AML-193 (cell line): ENCODE data around the gene FGFR3.

Experiments
- DNase-seq, 2 experiments: peaks; one replicate each; lab custom pipeline; 2025; lab: John Stamatoyannopoulos, UW

The FGFR3 gene

DNA sequence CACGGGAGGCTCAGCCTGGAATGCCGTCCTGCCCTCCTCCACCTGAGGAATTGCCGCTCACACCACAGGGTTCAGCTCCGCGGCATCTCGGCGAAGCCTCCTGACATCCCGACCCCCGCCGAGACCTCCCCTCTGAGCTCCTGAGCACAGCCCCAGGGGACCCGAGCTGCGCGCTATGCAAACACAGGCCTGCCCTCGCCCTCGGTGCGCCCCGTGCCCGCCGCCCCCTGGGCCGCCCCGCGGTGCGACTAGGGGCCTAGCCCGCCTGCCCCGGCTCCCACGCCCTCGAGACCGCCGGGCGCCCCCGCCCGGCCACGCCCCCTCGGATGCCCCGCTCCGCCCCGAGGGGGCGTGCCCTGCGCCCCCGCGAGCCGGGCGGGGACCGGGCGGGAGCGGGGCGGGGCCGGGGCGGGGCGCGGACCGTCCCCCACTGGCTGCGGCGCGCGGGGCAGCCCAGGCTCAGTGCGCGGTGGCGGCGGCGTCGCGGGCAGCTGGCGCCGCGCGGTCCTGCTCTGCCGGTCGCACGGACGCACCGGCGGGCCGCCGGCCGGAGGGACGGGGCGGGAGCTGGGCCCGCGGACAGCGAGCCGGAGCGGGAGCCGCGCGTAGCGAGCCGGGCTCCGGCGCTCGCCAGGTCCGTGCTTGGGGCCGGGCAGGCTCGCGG lies at the start of gene FGFR3:
Gene FGFR3 (plus strand): TSS at position 462 of the 664 bp plus-strand sequence. CDS start 642 bp downstream, outside the sequence.
- DNase-seq: no peak

DNA sequence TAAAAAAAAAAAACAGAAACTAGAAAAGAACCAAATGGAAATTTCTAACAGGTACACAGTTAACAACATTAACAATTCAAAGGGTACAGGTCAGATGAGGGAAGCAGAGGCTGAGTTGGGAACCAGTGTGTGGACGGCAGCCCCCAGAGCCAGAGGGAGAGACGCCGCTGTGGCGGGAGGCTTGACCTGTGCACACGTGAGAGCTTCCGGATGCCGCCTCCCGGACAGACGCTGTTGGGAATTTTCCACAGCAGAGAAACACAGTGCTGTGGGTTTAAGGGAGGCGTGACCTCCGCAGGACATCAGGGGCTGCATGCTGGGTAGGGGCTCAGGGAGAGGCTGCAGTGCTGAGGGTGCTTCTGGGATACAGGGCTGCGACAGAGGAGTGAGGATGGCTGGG lies 49.5 kb upstream of the FGFR3 start:
- no peak for DNase-seq

DNA sequence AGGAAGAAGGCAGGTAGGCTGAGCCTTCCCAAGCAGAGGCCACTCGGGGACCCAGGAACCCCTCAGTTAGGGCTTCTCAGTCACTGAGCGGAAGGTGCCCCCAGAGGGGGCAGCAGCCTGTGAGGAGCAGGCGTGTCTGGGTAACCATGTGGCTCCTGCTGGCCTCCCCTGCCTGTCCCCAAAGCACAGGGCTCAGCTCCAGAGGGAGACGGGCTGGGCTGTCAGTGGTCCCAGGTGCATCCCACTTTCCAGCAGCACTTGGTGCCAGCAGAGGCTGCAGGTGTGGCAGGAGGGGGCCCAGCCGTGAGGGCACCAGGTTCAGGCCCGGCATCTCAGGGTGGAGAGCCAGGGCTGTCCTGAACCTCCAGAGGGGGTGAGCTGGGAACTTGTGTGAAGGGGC lies 49.1 kb upstream of the FGFR3 start:
- no peak for DNase-seq

DNA sequence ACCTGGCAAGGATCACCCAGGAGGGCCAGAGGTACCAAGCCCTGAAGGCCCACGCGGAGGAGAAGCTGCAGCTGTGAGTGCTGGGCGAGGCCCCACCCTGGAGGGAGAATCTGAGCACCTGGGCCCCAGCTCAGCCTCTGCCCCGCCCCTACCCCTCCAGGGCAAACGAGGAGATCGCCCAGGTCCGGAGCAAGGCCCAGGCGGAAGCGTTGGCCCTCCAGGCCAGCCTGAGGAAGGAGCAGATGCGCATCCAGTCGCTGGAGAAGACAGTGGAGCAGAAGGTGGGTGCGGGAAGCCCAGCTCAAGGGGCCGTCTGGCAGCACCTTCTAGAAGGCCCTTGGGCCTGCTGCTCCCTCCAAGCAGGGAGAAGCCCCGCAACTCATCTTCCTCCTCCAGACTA lies 48.5 kb upstream of the FGFR3 start:
- DNase-seq: no peak

DNA sequence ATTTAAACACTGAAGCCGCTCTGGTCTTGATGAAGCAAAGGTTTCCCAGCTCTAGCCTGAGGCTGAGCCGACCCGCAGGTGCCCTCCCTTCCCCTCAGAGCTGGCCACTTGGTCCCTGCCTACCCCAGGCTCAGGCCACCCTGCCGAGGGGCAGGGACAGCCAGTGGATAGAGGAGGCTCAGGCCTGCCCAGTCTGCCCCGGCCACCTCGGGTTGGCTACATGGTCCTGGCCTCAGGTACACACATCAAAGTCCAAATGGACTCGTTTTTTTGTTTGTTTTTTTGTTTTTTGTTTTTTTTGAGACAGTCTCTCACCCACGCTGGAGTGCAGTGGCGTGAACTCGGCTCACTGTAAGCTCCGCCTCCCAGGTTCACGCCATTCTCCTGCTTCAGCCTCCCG lies 47.9 kb upstream of the FGFR3 start:
- no peak for DNase-seq

DNA sequence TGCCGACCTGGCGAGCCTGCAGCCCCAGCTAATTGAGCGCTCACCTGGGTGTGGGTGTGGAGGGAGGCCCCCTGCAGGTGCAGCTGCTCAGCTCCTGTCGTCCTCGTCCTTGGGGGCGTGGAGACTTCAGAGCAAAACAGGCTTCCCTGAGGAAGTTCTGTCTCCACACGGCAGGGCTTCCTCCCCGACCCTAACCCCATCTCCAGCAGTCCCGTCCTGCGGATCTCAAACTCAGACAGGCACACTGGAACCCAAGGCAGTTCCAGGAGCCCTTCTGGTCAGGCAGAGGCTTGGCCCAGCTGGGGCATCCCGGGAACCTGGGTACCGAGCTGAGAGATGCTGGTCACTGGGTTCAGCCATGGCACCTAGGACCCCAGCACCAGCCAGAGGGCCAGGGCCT lies 47.4 kb upstream of the FGFR3 start:
- no peak for DNase-seq

DNA sequence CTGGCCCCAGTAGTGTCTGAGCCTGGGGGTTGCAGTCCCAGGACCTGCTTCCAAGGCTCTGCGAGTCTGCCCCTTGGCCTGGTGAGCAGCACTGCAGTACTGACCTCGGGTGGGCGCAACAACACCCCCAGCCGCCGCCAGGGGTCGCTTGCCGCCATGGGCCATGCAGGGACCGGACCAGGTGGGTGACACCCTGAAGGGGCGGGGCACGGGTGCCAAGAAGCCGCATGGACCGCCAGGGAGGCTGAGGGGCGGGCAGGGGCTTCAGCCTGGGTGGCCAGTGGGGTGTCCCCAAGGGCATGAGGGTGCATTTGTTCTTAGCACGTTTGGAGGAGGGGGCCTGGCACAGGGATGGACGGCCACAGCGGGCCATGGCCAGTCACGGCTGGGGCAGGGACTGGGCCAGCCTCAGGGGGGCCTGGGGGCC lies 46.8 kb upstream of the FGFR3 start:
- peak; percentile 44 to 67 for DNase-seq

DNA sequence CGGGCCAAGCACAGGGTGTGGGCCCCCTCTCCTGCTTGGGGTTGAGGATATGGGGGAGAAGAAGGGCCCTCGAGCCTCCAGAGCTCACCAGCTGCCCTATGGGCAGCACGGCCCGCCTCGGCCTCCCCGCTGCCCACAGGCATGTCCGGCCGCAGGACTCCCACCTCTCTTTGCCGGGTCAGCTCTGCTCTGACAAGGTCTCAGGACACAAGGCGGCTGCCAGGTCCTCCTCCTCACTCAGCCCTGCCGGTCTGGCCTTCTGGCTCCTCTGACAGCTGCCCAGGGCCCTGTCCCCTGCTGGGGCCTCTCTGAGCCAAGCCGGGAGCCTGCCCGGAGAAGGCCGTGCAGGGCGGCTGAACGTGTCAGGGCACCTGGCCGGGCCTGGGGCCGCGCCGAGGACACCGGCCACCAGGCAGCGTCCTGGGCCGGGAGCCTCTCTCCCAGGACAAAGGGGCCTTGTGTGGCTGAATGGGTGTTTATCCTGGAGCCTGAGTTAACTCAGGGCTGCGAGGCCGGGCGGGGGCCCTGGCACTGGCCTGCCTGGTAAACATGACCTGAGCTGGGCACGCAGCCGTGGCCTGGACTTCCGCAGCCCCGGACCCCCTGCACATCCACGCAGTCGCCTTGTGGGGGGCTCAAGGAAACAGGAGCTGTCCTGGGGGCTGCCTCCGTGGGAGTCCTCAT lies 46.0 kb upstream of the FGFR3 start:
- DNase-seq: no peak

DNA sequence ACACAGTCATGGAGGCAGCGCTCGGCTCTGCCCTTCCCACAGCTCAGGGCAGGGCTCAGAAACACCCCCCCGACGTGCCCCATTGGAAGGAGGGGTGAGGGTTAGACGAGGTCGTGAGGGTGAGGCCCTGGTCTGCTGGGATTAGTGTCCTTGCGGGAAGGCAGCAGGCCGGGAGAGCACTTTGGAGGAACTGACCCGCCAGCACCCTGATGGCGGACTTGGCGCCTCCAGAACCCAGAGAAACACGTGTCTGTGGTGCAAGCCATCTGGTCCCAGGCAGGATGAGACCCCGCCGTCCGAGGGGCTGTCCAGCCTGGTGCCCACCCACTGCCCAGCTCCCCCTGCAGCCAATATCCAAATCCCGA lies 45.5 kb upstream of the FGFR3 start:
- no peak for DNase-seq

DNA sequence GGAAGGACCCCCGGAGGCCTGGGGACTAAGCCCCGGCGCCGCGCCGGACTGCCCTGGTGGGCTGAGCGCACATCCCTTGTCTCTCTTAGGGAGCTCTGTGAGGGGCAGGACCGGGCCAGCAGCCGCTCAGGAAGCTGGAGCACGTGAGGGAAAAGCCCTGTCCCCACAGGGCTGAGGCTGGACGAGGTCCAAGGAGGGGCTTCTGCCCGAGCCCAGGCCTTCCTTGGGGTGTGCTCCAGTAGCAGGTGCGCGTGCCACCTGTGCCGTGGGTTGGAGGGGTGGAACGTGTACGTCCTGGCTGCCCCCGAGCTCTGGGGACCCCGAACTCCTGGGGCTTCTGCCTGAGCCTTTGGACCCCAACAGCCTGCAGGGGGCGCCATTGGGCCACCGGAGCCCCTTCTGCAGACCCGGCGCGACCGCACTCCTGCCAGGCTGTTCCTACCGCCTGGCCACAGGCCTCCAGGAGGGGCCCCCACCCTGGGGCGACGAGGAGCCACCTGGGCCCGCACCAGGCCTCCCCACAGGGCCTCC lies 44.6 kb upstream of the FGFR3 start:
- DNase-seq: peak; percentile 41 to 53

DNA sequence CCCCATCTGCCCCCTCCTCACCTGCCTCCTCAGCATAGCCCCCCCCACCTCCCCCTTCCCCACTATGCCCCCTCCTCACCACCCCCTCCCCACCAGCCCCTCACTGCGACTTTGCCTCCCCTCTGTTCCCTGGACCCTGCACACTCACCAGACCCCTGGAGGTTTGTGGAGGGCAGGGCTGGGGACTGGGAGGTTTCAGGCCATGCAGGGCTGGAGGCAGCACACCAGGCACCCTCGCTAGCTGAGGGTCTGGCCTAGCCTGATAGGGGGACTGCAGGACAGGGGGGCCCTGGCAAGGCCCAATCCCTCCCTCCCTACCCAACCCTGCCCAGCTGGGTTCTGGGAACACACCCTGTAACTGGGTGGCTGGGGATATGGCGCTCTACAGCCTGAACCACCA lies 43.7 kb upstream of the FGFR3 start:
- DNase-seq: no peak

DNA sequence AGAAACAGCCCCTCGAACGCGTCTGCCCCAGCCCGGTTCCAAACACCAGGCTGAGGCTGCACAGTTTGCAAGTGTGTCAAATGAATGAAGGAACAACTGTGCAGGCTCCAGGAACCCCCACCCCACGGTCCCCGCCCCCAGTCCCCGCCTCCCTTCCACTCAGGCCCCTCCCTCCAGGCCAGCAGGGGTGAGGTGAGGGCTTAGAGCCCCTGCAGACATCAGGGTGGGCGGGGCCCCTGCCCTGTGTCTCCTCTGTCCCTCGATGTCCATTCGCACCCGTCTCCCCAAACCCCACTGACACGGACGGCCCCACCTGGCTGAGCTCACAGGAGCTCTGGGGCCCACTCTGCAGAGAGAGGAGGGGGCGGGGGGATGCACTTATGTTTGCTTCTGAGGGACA lies 43.3 kb upstream of the FGFR3 start:
- no peak for DNase-seq

DNA sequence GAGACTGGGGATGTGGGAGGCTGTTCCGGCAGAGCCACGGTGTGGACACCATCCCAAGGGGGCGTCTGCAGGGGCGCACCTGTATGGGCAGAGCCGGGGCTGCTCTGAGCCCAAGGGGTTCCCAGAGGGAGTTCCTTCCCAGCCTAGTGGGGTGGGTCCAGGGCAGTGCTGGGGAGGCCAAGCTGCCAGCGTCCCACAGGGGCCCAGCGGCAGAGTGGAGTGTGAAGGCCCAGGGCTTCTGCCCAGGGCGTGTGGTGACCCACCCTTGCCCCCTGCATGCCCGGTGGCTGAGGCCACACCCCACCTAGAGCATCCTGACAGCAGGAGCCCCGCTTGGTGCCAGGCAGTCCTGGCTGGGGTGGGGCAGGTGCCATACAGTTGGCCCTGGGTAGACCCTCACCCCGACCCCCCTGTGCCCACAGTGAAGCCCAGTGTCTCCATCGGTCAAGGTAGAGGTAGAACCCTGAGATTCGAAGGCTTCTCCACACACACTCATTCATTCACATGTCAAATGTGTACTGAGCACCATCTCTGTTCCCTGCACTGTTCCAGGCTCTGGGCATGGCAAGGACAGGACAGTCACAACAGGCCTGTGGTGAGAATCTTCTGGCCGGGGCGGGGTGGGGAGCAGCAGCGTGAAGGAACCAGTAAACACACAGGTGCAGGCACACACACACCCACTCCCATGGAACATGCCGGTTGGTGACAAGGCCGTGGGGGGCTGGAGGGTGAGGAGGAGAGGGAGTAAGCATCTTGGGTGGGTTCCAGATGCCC lies 42.5 kb upstream of the FGFR3 start:
- DNase-seq: no peak

DNA sequence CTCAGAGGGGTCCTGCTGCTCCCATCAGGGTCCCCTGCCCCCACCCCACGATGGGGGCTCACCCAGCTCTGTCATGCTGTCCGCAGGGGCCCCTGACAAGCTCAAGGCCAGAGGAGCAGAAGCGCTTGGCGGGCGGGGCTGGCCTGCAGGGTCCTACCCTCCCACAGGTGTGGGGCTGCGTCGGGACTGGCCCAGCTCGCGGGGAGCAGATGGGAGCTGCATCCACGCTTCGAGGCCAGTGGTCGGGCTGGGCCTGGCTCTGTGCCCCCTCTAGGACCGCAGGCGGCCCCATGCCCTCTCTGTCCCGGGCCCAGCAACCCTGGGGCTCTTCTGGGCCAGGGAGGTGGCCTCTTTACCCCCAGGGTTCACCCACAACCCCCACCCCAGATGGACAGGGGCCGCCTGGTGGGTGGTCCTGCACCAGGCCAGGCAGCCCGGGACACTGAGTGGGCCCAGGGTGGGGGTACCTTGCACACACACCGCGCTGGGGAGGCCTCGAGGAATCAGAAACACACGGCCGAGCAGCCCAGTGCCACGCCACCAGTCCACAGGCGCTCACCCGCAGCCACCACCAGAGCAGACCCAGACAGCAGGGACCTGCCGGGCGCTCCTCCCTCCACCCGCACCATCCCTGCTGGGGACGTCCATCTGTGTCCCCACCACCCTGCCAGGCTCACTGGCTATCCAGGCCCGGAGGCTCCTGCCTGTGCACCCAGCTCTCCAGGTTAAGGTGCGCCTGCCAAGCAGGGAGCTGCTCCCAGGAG lies 41.8 kb upstream of the FGFR3 start:
- no peak for DNase-seq

DNA sequence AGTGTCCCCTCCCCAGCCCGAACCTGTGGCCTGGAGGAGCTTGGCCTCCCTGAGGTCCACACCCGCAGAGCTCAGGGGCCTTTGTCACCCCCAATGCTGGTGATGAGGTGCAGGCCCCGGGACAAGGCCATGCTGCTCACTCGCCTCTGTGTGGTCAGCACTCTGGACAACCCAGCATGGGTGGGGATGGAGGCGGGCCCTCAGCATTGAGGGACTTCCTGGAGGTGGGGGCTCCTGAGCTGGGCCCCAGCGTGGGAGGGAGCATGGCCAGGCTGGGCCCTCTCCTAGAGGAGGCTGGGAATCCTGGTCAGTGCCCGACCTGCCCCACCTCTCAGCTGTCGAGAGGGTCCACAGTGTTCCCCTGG lies 41.2 kb upstream of the FGFR3 start:
- DNase-seq: no peak

DNA sequence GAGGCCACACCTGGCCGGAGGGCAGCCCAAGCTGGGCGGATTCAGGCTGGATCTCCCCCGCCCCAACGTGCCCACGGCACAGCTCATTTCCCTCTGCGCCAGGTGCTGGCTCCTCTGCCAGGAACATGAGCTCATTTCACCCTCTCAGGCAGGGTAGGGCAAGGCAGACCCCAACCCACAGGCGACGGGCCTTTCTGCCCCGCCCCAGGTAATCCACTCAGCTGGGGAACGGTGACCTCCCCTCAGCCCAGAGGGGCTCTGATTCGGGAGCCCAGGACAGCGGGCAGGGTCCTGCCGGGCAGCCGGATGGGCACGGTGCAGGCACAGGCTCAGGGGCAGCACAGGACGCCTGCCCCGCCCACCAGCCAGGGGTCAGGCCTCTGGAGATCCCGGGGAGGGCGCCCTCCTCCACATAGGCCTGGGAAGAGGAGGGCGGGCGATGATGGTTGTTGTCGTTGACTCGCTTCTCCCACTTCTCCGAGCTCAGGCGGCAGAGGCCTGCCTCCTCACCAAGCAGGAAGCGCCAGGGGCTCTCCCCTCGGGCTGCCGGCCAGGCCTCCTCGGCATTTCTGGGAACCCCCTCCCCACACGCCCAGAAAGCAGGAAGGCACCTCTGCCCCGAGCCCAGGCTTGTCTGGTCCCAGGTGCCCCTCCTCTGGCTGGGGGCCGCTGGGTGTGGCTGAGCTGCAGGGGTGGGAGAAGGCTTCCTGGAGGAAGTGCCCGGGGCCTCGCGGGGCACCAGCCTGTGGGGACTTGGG lies 40.6 kb upstream of the FGFR3 start:
- DNase-seq: no peak

DNA sequence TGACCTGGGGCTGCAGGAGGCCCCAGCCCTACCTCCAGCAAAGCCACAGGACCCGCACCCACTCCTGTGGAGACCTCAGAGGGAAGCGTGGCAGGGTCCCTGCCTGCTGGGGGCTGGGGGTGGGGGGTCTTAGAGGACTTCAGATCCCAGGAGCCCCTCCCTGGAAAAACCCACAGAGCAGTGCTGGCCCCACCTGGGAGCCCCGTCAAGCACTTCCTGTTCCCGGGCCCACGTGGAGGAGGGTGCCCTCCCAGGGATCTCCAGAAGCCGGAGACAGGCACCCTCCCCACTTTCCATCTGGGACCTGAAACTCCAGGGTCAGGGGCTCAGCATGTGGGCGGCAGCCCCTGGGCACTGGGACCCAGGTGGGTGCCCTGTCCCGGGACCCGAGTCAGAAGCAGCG lies 39.8 kb upstream of the FGFR3 start:
- no peak for DNase-seq

DNA sequence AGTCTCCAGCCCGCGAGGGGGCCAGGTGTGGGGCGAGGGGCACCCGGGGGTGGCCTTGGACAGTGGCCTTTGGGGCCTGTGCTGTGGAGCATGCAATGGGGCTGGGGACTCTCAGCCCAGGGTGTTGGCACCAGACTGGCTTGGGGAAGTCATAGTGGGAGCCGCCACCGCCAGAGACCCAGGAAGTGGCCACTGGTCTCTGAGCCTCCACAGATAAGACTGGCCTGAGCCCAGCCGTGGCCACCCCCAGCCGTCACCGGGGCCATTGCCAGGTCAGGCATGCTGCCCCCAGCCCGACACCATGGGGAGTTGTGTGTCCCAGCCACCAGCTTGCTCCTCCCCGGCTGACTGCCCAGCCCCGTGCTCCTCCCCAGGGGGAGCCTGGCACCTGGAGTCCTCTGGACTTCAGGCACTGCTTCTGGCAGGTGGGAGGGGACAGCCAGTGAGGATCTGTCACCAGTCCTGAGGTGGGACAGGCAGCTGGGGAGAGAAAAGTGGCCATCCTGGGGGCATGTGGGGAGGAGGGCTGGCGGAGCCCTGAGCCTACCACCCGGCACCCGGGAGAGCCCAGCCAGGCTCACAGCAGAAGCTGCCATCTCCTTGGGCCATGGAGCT lies 39.3 kb upstream of the FGFR3 start:
- DNase-seq: no peak

DNA sequence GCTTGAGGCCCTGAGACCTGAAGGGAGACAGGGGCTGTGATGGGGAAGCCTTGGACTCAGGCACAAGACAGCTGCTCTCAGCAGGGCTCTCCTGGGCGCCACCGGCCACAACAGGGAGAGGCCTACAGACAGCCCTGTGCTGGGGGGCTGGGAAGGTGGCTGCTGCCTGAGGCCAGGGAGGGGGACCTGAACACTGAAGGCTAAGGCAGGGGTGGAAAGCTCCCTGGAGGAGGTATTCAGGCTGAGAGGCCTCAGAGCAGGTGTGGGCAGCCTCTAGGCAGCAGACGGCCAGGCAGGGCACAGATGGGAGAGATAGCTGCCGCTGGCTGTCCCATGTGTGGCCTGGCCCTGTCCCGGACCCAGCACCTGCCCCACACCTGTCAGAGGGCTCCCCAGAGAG lies 38.8 kb upstream of the FGFR3 start:
- DNase-seq: no peak

DNA sequence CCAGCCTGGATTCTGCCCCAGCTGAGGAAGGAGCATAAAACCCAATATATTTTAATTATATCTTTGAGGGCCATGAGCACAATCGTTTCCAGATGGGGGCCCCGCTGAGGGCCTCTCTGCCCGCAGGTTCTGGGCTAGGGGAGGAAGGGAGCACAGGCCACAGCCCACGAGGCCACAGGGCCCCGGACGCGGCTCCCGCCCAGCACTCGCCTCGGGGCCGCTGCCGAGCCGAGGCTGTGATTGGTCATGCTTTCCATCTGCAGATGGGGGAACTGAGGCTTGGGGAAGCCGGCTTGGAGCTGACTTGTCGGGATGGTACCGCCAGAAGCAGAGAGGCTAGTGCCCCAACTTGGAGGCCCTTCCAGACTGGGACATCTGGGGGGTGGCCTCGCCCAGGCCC lies 37.8 kb upstream of the FGFR3 start:
- no peak for DNase-seq

DNA sequence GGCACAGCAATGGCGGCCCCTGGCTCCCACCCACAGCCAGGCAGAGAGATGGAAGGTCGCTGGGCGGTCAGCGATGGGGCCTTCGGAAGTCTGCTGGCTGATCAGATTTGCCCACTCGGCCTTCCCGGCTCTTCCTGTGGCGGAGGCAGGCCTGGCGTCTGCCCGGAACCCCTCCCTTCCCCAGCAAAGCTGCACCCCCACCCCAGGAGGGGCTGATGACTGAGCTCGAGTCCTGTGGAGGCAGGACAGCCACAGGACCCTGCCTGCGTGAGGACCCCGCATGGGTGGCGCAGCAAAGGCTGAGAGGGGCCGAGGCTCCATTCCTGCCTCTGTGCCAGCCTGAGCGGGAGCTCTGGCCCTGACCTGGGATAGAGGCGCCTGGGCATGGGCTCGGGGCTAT lies 37.0 kb upstream of the FGFR3 start:
- DNase-seq: no peak
